RWPE2 (cell line): Measurements from ENCODE around the gene RNF38.
"Not testable (repeated sequence)": the region's sequence is repeated elsewhere in the genome, so short reads cannot be mapped to it uniquely, and the experiment has no call there.

ENCODE experiments used
- ATAC-seq: fragments of 200-7000 bp; cut with Tn5 transposase; 3 replicates; pipeline ENCODE4 v1.9.1; 2021; ENCODE audit warnings: low read depth
- DNase-seq: peaks from one replicate; pipeline ENCODE4 v3.0.0-alpha.2; 2020; ENCODE audit warnings: low spot score
- H3K27ac ChIP-seq: fragments of 450-650 bp; 2 replicates; pipeline ENCODE4 v1.5.1; 2017; ENCODE audit warnings: mild to moderate bottlenecking; ENCODE audit not compliant: poor library complexity, severe bottlenecking
- H3K27me3 ChIP-seq: fragments of 250-450 bp; sonication (Bioruptor Pico); 2 replicates; pipeline ENCODE4 v1.5.1; 2021; ENCODE audit warnings: mild to moderate bottlenecking, moderate library complexity; ENCODE audit not compliant: insufficient read depth, poor library complexity, severe bottlenecking
- H3K36me3 ChIP-seq: fragments of 250-450 bp; sonication (Bioruptor Pico); 2 replicates; pipeline ENCODE4 v1.5.1; 2020; ENCODE audit warnings: low read depth, mild to moderate bottlenecking, moderate library complexity
- H3K4me1 ChIP-seq: fragments of 250-450 bp; sonication (Bioruptor Pico); 2 replicates; pipeline ENCODE4 v1.5.1; 2021; ENCODE audit warnings: mild to moderate bottlenecking, moderate library complexity; ENCODE audit not compliant: insufficient read depth, poor library complexity, severe bottlenecking
- H3K4me3 ChIP-seq: fragments of 250-450 bp; sonication (Bioruptor Pico); 2 replicates; pipeline ENCODE4 v1.5.1; 2021; ENCODE audit warnings: mild to moderate bottlenecking, moderate library complexity; ENCODE audit not compliant: severe bottlenecking
- H3K9me3 ChIP-seq: fragments of 250-450 bp; sonication (Bioruptor Pico); 2 replicates; pipeline ENCODE4 v1.5.1; 2021; ENCODE audit warnings: mild to moderate bottlenecking, moderate library complexity; ENCODE audit not compliant: severe bottlenecking
- CTCF ChIP-seq: fragments of 450-650 bp; IDR thresholded peaks from one replicate; pipeline ENCODE4 v1.5.1; 2017; ENCODE audit warnings: mild to moderate bottlenecking, moderate library complexity; ENCODE audit not compliant: poor library complexity, severe bottlenecking

The RNF38 gene

DNA sequence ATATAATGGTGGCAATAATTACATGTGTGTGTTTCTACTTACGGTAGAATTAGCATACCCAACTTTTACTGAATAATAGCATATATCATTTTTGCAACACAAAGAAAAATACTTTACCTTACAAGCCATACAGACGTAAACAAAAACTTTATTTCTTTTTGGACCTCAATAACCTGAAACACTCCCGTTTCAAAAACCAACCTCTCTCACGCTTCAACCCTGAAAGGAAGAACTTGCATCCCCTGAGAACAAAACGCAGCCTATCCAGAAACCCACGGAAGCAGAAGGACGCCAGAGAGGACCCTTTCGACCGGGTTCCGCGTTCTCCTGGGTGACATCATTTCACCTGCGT lies at the start of gene RNF38:
RNF38 (minus strand) TSS at position 290 of the 352 bp plus-strand sequence; CDS start at position 129, 161 bp downstream.
- no peak for DNase-seq

DNA sequence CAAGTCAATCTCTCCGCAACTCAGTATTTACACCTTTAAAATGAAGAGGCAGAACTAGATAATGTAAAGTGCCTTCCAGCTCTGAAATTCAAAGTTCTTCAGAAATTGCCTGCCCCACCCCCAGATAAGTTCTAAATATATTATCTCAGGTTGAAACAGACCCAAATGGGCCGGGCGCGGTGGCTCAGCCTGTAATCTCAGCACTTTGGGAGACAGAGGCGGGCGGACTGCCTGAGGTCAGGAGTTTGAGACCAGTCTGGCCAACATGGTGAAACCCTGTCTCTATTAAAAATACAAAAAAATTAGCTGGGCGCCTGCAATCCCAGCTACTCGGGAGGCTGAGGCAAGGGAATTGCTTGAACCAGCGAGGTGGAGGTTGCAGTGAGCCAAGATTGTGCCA lies 48.5 kb upstream of the RNF38 start:
- not testable (repeated sequence) for H3K27ac ChIP-seq, H3K36me3 ChIP-seq, H3K4me3 ChIP-seq, H3K4me1 ChIP-seq, H3K9me3 ChIP-seq, DNase-seq, H3K27me3 ChIP-seq, ATAC-seq

More for the DNA sequence above, at the start of gene RNF38:
- no peak for ATAC-seq
- Histone ChIP-seq H3K27ac (peak within 1 kb of the TSS; percentile 83), H3K9me3 (no peaks in the 10 kb centered on the region), H3K27me3 (no peaks in the 10 kb centered on the region), H3K4me1 (peaks cover 13% of the 10 kb centered on the region), H3K4me3 (peak within 1 kb of the TSS; percentile 66), H3K36me3 (peaks cover 6% of the 10 kb centered on the region; the same call in 1 of the 2 replicates)
- TF ChIP-seq CTCF, result no peak

DNA sequence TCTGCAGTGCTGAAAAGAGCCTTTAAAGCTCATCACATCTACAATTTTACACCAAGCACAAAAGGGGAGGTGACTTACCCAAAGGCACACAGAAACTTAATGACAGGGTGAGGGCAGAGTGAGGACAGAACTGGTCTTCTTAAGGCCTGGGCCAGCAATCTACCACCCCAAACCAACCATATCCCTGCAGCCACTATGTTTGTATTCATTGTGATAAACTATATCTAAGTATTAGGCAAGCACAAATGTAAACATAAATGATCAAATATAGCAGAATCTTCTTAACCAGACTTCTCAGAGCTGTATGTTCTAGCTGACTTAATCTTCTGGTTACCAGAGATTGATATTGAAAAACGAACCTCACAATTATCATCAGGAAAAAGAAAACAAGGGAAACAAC lies 47.9 kb upstream of the RNF38 start:
- Histone ChIP-seq H3K9me3 (no peaks in the 10 kb centered on the region), H3K27ac (no peak overlapping the region), H3K4me3 (no peak overlapping the region), H3K36me3 (no peaks in the 10 kb centered on the region), H3K27me3 (no peaks in the 10 kb centered on the region), H3K4me1 (peaks cover 13% of the 10 kb centered on the region)
- no peak for TF ChIP-seq CTCF
- DNase-seq (no peak), ATAC-seq (no peak)

DNA sequence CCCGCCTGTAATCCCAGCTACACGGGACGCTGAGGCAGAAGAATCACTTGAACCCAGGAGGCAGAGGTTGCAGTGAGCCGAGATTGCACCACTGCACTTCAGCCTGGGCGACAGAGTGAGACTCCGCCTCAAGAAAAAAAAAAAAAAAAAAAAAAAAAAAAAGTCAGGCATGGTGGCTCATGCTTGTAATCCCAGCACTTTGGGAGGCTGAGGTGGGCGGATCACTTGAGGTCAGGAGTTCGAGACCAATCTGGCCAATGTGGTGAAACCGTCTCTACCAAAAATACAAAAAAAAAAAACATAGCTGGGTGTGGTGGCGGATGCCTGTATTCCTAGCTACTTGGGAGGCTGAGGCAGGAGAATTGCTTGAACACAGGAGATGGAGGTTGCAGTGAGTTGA lies 46.6 kb upstream of the RNF38 start:
- not testable (repeated sequence) for ATAC-seq, H3K36me3 ChIP-seq, H3K9me3 ChIP-seq, DNase-seq, H3K27me3 ChIP-seq, H3K4me3 ChIP-seq, H3K27ac ChIP-seq
- H3K4me1 ChIP-seq, result peaks cover 13% of the 10 kb centered on the region

DNA sequence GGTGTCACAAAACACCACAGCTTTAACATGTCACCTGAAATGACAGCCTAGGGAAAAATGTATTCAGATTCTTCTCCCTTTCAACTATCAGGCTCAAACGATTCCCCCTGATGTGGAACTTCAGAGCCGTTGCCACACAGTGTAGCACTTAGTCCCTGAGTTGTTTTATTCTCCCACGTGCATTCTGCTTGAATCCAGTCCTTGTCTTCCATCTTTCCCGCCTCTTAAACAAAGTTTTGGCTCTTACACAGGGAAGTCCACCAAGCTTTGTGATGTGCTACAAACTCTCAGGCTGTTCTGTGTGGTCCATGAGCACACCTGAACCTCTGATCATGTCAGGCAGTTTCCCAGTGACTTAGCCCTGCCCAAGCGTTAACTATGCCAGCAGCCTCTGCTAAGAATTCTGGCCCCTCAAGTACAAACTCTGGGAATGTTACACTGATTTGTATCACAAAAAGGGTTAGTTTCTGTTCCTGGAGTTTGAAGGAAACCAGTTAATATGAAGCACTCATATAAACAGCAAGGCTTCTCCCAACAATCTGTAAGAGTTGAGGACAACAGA lies 45.8 kb upstream of the RNF38 start:
- Histone ChIP-seq H3K36me3 (no peaks in the 10 kb centered on the region), H3K27ac (no peak overlapping the region), H3K4me3 (no peak overlapping the region), H3K9me3 (no peaks in the 10 kb centered on the region), H3K4me1 (peaks cover 13% of the 10 kb centered on the region), H3K27me3 (no peaks in the 10 kb centered on the region)
- TF ChIP-seq CTCF, result no peak
- no peak for ATAC-seq
- DNase-seq, result no peak

- no peak for TF ChIP-seq CTCF
- H3K27ac ChIP-seq, result no peak overlapping the region
- no peak for DNase-seq
- no peaks in the 10 kb centered on the region for H3K36me3 ChIP-seq
- no peak overlapping the region for H3K4me3 ChIP-seq
- H3K4me1 ChIP-seq, result peaks cover 13% of the 10 kb centered on the region
- no peaks in the 10 kb centered on the region for H3K27me3 ChIP-seq
- no peaks in the 10 kb centered on the region for H3K9me3 ChIP-seq
- ATAC-seq, result no peak
These were observed 44.1 kb upstream of the RNF38 start for GRCh38 chr9:36444203-36444602.
